SK-N-SH treated with all-trans-retinoic acid at 6 μM for 48 hours (cell line): ENCODE results near the gene LTBP3.

Source experiments
- ATAC-seq: fragments of 200-7000 bp; cut with Tn5 transposase; 3 replicates; pipeline ENCODE4 v1.9.1; 2020; ENCODE audit warnings: mild to moderate bottlenecking, moderate library complexity
- ARNTL ChIP-seq: fragments of 450-650 bp; formaldehyde crosslinking; IDR thresholded peaks from 2 replicates; pipeline ENCODE4 v1.5.0; 2020; ENCODE audit warnings: low read depth, mild to moderate bottlenecking, moderate library complexity, borderline replicate concordance
- BACH2 ChIP-seq: fragments of 250-450 bp; sonication (Bioruptor Pico); IDR thresholded peaks from 2 replicates; pipeline ENCODE4 v1.9.0; 2021; ENCODE audit warnings: mild to moderate bottlenecking, borderline replicate concordance
- CREB5 ChIP-seq: fragments of 250-450 bp; sonication (Bioruptor Pico); IDR thresholded peaks from 2 replicates; pipeline ENCODE4 v1.5.1; 2020; ENCODE audit warnings: low read depth, mild to moderate bottlenecking, moderate library complexity
- CSDC2 ChIP-seq: fragments of 250-450 bp; sonication (Bioruptor Pico); IDR thresholded peaks from 2 replicates; pipeline ENCODE4 v1.5.0; 2020; ENCODE audit warnings: mild to moderate bottlenecking, moderate library complexity
- CSRNP3 ChIP-seq: fragments of 250-450 bp; sonication (Bioruptor Pico); IDR thresholded peaks from 2 replicates; pipeline ENCODE4 v1.5.1; 2021; ENCODE audit warnings: mild to moderate bottlenecking, moderate library complexity
- ESRRG ChIP-seq: fragments of 250-450 bp; sonication (Bioruptor Pico); IDR thresholded peaks from 2 replicates; pipeline ENCODE4 v1.6.1; 2021; ENCODE audit warnings: mild to moderate bottlenecking
- GLIS3 ChIP-seq: fragments of 250-450 bp; sonication (Bioruptor Pico); IDR thresholded peaks from 2 replicates; pipeline ENCODE4 v1.5.0; 2020; ENCODE audit warnings: mild to moderate bottlenecking, moderate library complexity
- ISL1 ChIP-seq: fragments of 250-450 bp; sonication (Bioruptor Pico); IDR thresholded peaks from 2 replicates; pipeline ENCODE4 v2.1.2; 2022; ENCODE audit warnings: mild to moderate bottlenecking, moderate library complexity
- OSR1 ChIP-seq: fragments of 250-450 bp; sonication (Bioruptor Pico); IDR thresholded peaks from 2 replicates; pipeline ENCODE4 v1.8.0; 2022; ENCODE audit warnings: moderate library complexity, mild to moderate bottlenecking, inconsistent platforms
- PATZ1 ChIP-seq: fragments of 250-450 bp; sonication (Bioruptor Pico); IDR thresholded peaks from 2 replicates; pipeline ENCODE4 v1.8.0; 2020; ENCODE audit warnings: mild to moderate bottlenecking, moderate library complexity, borderline replicate concordance
- PPARA ChIP-seq: fragments of 250-450 bp; sonication (Bioruptor Pico); IDR thresholded peaks from 2 replicates; pipeline ENCODE4 v1.5.0; 2020; ENCODE audit warnings: mild to moderate bottlenecking, borderline replicate concordance
- RARB ChIP-seq: fragments of 250-450 bp; sonication (Bioruptor Pico); IDR thresholded peaks from 2 replicates; pipeline ENCODE4 v1.8.0; 2021; ENCODE audit warnings: mild to moderate bottlenecking, moderate library complexity
- SNAI2 ChIP-seq: fragments of 250-450 bp; sonication (Bioruptor Pico); IDR thresholded peaks from 2 replicates; pipeline ENCODE4 v1.5.0; 2020; ENCODE audit warnings: mild to moderate bottlenecking, moderate library complexity
- TCF4 ChIP-seq: fragments of 250-450 bp; sonication (Bioruptor Pico); IDR thresholded peaks from 2 replicates; pipeline ENCODE4 v1.8.0; 2021; ENCODE audit warnings: mild to moderate bottlenecking, moderate library complexity, borderline replicate concordance
- TOX ChIP-seq: fragments of 250-450 bp; sonication (Bioruptor Pico); IDR thresholded peaks from 2 replicates; pipeline ENCODE4 v1.8.0; 2021; ENCODE audit warnings: mild to moderate bottlenecking, moderate library complexity, borderline replicate concordance
- ZC3H10 ChIP-seq: fragments of 250-450 bp; sonication (Bioruptor Pico); IDR thresholded peaks from 2 replicates; pipeline ENCODE4 v1.5.1; 2021; ENCODE audit warnings: mild to moderate bottlenecking, moderate library complexity
- ZFP3 ChIP-seq: fragments of 250-450 bp; sonication (Bioruptor Pico); IDR thresholded peaks from 2 replicates; pipeline ENCODE4 v1.5.0; 2020; ENCODE audit warnings: mild to moderate bottlenecking, moderate library complexity
- ZFP30 ChIP-seq: fragments of 450-650 bp; formaldehyde crosslinking; IDR thresholded peaks from 2 replicates; pipeline ENCODE4 v1.5.0; 2022; ENCODE audit warnings: mild to moderate bottlenecking, moderate library complexity
- ZNF565 ChIP-seq: fragments of 450-650 bp; formaldehyde crosslinking; conservative IDR thresholded peaks from 2 replicates; pipeline ENCODE4 v1.5.0; 2020; ENCODE audit warnings: low read depth, mild to moderate bottlenecking, moderate library complexity
- ZNF70 ChIP-seq: fragments of 450-650 bp; formaldehyde crosslinking; IDR thresholded peaks from 2 replicates; pipeline ENCODE4 v1.5.0; 2020; ENCODE audit warnings: mild to moderate bottlenecking, moderate library complexity
- ZNF8 ChIP-seq: fragments of 450-650 bp; formaldehyde crosslinking; IDR thresholded peaks from 2 replicates; pipeline ENCODE4 v1.5.0; 2020; ENCODE audit warnings: mild to moderate bottlenecking, moderate library complexity
- TF ChIP-seq, protein P1 (sequence below): fragments of 250-450 bp; sonication (Bioruptor Pico); IDR thresholded peaks from 2 replicates; pipeline ENCODE4 v1.8.0; 2021; ENCODE audit warnings: low read depth, mild to moderate bottlenecking, moderate library complexity, borderline replicate concordance
- TF ChIP-seq, protein P2 (sequence below): fragments of 250-450 bp; sonication (Bioruptor Pico); IDR thresholded peaks from 2 replicates; pipeline ENCODE4 v1.5.0; 2020; ENCODE audit warnings: mild to moderate bottlenecking, moderate library complexity

LTBP3 gene

DNA sequence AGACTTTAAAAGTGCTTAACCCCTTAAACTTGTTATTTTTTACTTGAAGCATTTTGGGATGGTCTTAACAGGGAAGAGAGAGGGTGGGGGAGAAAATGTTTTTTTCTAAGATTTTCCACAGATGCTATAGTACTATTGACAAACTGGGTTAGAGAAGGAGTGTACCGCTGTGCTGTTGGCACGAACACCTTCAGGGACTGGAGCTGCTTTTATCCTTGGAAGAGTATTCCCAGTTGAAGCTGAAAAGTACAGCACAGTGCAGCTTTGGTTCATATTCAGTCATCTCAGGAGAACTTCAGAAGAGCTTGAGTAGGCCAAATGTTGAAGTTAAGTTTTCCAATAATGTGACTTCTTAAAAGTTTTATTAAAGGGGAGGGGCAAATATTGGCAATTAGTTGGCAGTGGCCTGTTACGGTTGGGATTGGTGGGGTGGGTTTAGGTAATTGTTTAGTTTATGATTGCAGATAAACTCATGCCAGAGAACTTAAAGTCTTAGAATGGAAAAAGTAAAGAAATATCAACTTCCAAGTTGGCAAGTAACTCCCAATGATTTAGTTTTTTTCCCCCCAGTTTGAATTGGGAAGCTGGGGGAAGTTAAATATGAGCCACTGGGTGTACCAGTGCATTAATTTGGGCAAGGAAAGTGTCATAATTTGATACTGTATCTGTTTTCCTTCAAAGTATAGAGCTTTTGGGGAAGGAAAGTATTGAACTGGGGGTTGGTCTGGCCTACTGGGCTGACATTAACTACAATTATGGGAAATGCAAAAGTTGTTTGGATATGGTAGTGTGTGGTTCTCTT lies 56.5 kb downstream of the LTBP3 start:
- TF ChIP-seq, protein P1, sequence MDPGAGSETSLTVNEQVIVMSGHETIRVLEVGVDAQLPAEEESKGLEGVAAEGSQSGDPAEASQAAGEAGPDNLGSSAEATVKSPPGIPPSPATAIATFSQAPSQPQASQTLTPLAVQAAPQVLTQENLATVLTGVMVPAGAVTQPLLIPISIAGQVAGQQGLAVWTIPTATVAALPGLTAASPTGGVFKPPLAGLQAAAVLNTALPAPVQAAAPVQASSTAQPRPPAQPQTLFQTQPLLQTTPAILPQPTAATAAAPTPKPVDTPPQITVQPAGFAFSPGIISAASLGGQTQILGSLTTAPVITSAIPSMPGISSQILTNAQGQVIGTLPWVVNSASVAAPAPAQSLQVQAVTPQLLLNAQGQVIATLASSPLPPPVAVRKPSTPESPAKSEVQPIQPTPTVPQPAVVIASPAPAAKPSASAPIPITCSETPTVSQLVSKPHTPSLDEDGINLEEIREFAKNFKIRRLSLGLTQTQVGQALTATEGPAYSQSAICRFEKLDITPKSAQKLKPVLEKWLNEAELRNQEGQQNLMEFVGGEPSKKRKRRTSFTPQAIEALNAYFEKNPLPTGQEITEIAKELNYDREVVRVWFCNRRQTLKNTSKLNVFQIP (CRISPR knock-in tag) = 0 out of 2 replicates have a peak, but pooled peaks have one; percentile 61
- TF ChIP-seq GLIS3 (peak; percentile 86; the same call in 1 of the 2 replicates), ZFP3 (CRISPR knock-in tag) (0 out of 2 replicates have a peak, but pooled peaks have one; percentile 30), RARB (CRISPR knock-in tag) (peak; percentile 32), PATZ1 (CRISPR knock-in tag) (peak; percentile 19; the same call in 1 of the 2 replicates), TOX (CRISPR knock-in tag) (peak; percentile 79; the same call in 1 of the 2 replicates), CSRNP3 (CRISPR knock-in tag) (no peak), BACH2 (CRISPR knock-in tag) (no peak), OSR1 (CRISPR knock-in tag) (no peak), ARNTL (CRISPR knock-in tag) (no peak), SNAI2 (CRISPR knock-in tag) (peak; percentile 20), ISL1 (CRISPR knock-in tag) (no peak; the same call in 1 of the 2 replicates), CREB5 (CRISPR knock-in tag) (peak; percentile 84), ZNF565 (CRISPR knock-in tag) (0 out of 2 replicates have a peak, but pooled peaks have one; percentile 13), ZFP30 (CRISPR knock-in tag) (peak; percentile 33), CSDC2 (CRISPR knock-in tag) (0 out of 2 replicates have a peak, but pooled peaks have one; percentile 34), PPARA (CRISPR knock-in tag) (no peak), ZC3H10 (CRISPR knock-in tag) (peak; percentile 56), ZNF8 (CRISPR knock-in tag) (peak; percentile 14; the same call in 1 of the 2 replicates), ZNF70 (CRISPR knock-in tag) (peak; percentile 66), ESRRG (CRISPR knock-in tag) (no peak; the same call in 1 of the 2 replicates), TCF4 (CRISPR knock-in tag) (peak; percentile 7)
- TF ChIP-seq, protein P2, sequence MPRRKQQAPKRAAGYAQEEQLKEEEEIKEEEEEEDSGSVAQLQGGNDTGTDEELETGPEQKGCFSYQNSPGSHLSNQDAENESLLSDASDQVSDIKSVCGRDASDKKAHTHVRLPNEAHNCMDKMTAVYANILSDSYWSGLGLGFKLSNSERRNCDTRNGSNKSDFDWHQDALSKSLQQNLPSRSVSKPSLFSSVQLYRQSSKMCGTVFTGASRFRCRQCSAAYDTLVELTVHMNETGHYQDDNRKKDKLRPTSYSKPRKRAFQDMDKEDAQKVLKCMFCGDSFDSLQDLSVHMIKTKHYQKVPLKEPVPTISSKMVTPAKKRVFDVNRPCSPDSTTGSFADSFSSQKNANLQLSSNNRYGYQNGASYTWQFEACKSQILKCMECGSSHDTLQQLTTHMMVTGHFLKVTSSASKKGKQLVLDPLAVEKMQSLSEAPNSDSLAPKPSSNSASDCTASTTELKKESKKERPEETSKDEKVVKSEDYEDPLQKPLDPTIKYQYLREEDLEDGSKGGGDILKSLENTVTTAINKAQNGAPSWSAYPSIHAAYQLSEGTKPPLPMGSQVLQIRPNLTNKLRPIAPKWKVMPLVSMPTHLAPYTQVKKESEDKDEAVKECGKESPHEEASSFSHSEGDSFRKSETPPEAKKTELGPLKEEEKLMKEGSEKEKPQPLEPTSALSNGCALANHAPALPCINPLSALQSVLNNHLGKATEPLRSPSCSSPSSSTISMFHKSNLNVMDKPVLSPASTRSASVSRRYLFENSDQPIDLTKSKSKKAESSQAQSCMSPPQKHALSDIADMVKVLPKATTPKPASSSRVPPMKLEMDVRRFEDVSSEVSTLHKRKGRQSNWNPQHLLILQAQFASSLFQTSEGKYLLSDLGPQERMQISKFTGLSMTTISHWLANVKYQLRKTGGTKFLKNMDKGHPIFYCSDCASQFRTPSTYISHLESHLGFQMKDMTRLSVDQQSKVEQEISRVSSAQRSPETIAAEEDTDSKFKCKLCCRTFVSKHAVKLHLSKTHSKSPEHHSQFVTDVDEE = no peak
- TF ChIP-seq, all 23 proteins: peak for 15
- ATAC-seq = no peak

DNA sequence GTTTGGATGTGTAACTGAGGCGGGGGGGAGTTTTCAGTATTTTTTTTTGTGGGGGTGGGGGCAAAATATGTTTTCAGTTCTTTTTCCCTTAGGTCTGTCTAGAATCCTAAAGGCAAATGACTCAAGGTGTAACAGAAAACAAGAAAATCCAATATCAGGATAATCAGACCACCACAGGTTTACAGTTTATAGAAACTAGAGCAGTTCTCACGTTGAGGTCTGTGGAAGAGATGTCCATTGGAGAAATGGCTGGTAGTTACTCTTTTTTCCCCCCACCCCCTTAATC lies 57.0 kb downstream of the LTBP3 start:
- no peak for ATAC-seq
- TF ChIP-seq, protein P2 = no peak
- TF ChIP-seq GLIS3 (peak; percentile 17; the same call in 1 of the 2 replicates), ISL1 (CRISPR knock-in tag) (no peak), ESRRG (CRISPR knock-in tag) (peak; percentile 46; the same call in 1 of the 2 replicates), ZC3H10 (CRISPR knock-in tag) (peak; percentile 16; the same call in 1 of the 2 replicates), RARB (CRISPR knock-in tag) (no peak), CREB5 (CRISPR knock-in tag) (no peak), PATZ1 (CRISPR knock-in tag) (peak; percentile 82; the same call in 1 of the 2 replicates)
